Measurements from ENCODE around the gene MOBP. TPM values are rescaled to one million over a fixed set of nuclear protein-coding genes. Genes with fewer than 3 reads are reported as not detected.

Gene MOBP
- total RNA-seq, 1 donor from 2014 or later, result not detected

GRCh38 chr3:39491733-39492350 lies 24.4 kb downstream of the MOBP start:
- H3K4me3 ChIP-seq, result no peak overlapping the region

GRCh38 chr3:39494781-39495180 lies 27.3 kb downstream of the MOBP start:
- peaks cover 5% of the 10 kb centered on the region for H3K27me3 ChIP-seq
- no peak overlapping the region for H3K27ac ChIP-seq
- no peaks in the 10 kb centered on the region for H3K9me3 ChIP-seq
- H3K4me1 ChIP-seq, result no peaks in the 10 kb centered on the region
- H3K36me3 ChIP-seq, result no peaks in the 10 kb centered on the region
- intact Hi-C loops (cut with DNase I), result no loop called here
- DNase-seq (no peak), ATAC-seq (no peak)
- TF ChIP-seq CTCF (IDR thresholded peaks at IDR 0.05), result no peak
- H3K4me3 ChIP-seq, result no peak overlapping the region

More at GRCh38 chr3:39491733-39492350, 24.4 kb downstream of the MOBP start:
- TF ChIP-seq CTCF (IDR thresholded peaks at IDR 0.05), result no peak
- no peak for DNase-seq
- no peaks in the 10 kb centered on the region for H3K27me3 ChIP-seq
- H3K36me3 ChIP-seq, result no peaks in the 10 kb centered on the region
- H3K9me3 ChIP-seq, result no peaks in the 10 kb centered on the region
- no peak for ATAC-seq
- intact Hi-C loops (cut with DNase I), result no loop called here
- no peaks in the 10 kb centered on the region for H3K4me1 ChIP-seq
- no peak overlapping the region for H3K27ac ChIP-seq

- no peak for ATAC-seq
- H3K36me3 ChIP-seq, result no peaks in the 10 kb centered on the region
- H3K27ac ChIP-seq, result no peak overlapping the region
- TF ChIP-seq CTCF (IDR thresholded peaks at IDR 0.05), result no peak
- H3K9me3 ChIP-seq, result no peaks in the 10 kb centered on the region
- DNase-seq, result no peak
- intact Hi-C loops (cut with DNase I), result no loop called here
- H3K27me3 ChIP-seq, result peaks cover 34% of the 10 kb centered on the region
- no peak overlapping the region for H3K4me3 ChIP-seq
- peaks cover 6% of the 10 kb centered on the region for H3K4me1 ChIP-seq
Observed at GRCh38 chr3:39497753-39498152, 30.3 kb downstream of the MOBP start.

GRCh38 chr3:39499651-39500273 lies 32.3 kb downstream of the MOBP start:
- no peak for TF ChIP-seq CTCF (IDR thresholded peaks at IDR 0.05)
- H3K27me3 ChIP-seq, result peaks cover 38% of the 10 kb centered on the region
- intact Hi-C loops (cut with DNase I), result no loop called here
- peaks cover 6% of the 10 kb centered on the region for H3K4me1 ChIP-seq
- DNase-seq, result no peak
- no peak overlapping the region for H3K27ac ChIP-seq
- no peak for ATAC-seq
- H3K4me3 ChIP-seq, result no peak overlapping the region
- H3K9me3 ChIP-seq, result no peaks in the 10 kb centered on the region
- H3K36me3 ChIP-seq, result no peaks in the 10 kb centered on the region

GRCh38 chr3:39501059-39501458 lies 33.6 kb downstream of the MOBP start:
- H3K4me1 ChIP-seq, result peaks cover 6% of the 10 kb centered on the region
- no peaks in the 10 kb centered on the region for H3K9me3 ChIP-seq
- intact Hi-C loops (cut with DNase I), result no loop called here
- no peak for ATAC-seq
- H3K36me3 ChIP-seq, result no peaks in the 10 kb centered on the region
- peaks cover 38% of the 10 kb centered on the region for H3K27me3 ChIP-seq
- DNase-seq, result no peak
- no peak overlapping the region for H3K27ac ChIP-seq
- H3K4me3 ChIP-seq, result no peak overlapping the region
- TF ChIP-seq CTCF (IDR thresholded peaks at IDR 0.05), result no peak

All from upper lobe of right lung (tissue), 1 donor.